Psoas muscle (tissue), 8 donors: ENCODE data around the gene CLDN10. TPM values are rescaled to one million over a fixed set of nuclear protein-coding genes. Genes with fewer than 3 reads are reported as not detected.
A peak's percentile ranks its signal among the peaks of the same experiment; 100 is the strongest.

Experiments
- ATAC-seq, 4 donors: fragments of 200-7000 bp; cut with Tn5 transposase; one replicate each; pipeline ENCODE4 v1.9.1; 2020; ENCODE audit warnings: moderate library complexity in 3 of 4, mild to moderate bottlenecking in 2 of 4
- DNase-seq, 2 donors: peaks; one replicate each; pipeline ENCODE4 v3.0.0-alpha.2; 2020
- H3K27ac ChIP-seq: fragments of 200-600 bp; one replicate; pipeline ENCODE4 v1.8.0; 2022
- H3K27me3 ChIP-seq, 3 donors: fragments of 200-600 bp in 1 of 3; one replicate each; pipeline versions ENCODE4 v1.6.1 to v1.8.0; 2013 to 2022; ENCODE audit warnings: low read length in 2 of 3, mild to moderate bottlenecking in 2 of 3, moderate library complexity in 1 of 3; ENCODE audit not compliant: insufficient read depth in 3 of 3
- H3K36me3 ChIP-seq, 2 donors: fragments of 200-600 bp in 1 of 2; one replicate each; pipeline versions ENCODE4 v1.6.1 to v1.8.0; 2013 to 2022; ENCODE audit warnings: low read depth in 1 of 2, mild to moderate bottlenecking in 1 of 2, moderate library complexity in 1 of 2; ENCODE audit not compliant: insufficient read depth in 1 of 2
- H3K4me1 ChIP-seq: fragments of 200-600 bp; one replicate; pipeline ENCODE4 v1.8.0; 2022
- H3K4me3 ChIP-seq: fragments of 200-600 bp; one replicate; pipeline ENCODE4 v1.8.0; 2022; ENCODE audit warnings: mild to moderate bottlenecking
- H3K9me3 ChIP-seq: fragments of 200-600 bp; one replicate; pipeline ENCODE4 v1.8.0; 2022
- WGBS, 3 donors: extraction: QIAGEN DNeasy Blood & Tissue Kit; methylation state at CpG; one replicate each; pipeline versions ENCODE4 v1.1.6 to v1.1.7; 2013; 5-methylcytosine and 5-hydroxymethylcytosine counted together
- intact Hi-C, 2 donors: fragments of 100-400 bp; cut with DNase I; formaldehyde crosslinking; loops; one replicate each; pipeline versions ENCODE4 v1.11.0 to v1.14.2; 2022
- polyA plus RNA-seq, 3 donors: library from polyadenylated mRNA; stranded (reverse); fragments of 200-250 nt; gene quantifications; one replicate each; pipeline ENCODE4 v1.2.3, GENCODE V29; 2013
- total RNA-seq, 4 donors: library from RNA; stranded (reverse); fragmentation: NEBNext Ultra II Directional in 2 of 4; extraction: Animal tissue kit (Norgen Biotek cat#: 25700) in 2 of 4; gene quantifications; one replicate each; pipeline versions ENCODE4 v1.2.1 to v1.2.4, GENCODE V29; 2021 to 2023
- TF ChIP-seq, protein P1 (sequence below): fragments of 200-600 bp; IDR thresholded peaks from one replicate; pipeline ENCODE4 v1.8.0; 2022; ENCODE audit warnings: antibody characterized with exemption
- donor health status: healthy with polysubstance abuse.
- donor health status: DM: no; HTN: no; CAD: no; lungs with moderate emphysema.
- donor health status: Bipolar disorder and iron deficiency.
- donor health status: healthy.
- donor health status: DM: yes; HTN: yes; CAD: no.
- donor health status: DM: no; HTN: no; CAD: no.
- donor health status: DM: no; HTN: no; CAD: no.
- donor health status: DM: yes; HTN: yes; CAD: no.

CLDN10 gene
- total and polyA plus RNA-seq, 7 donors, result 0.04 to 0.26 (median 0.14) TPM; not detected in 2

- H3K4me3 ChIP-seq, result no peak overlapping the region
- peaks cover 0 to 32% (median 17%) of the 10 kb centered on the region in 3 donors for H3K27me3 ChIP-seq
- intact Hi-C loops, result no loop called here
- WGBS, 3 donors, result 51 to 60% (median 58%) methylated on average over 29 of the region's 29 CpGs
- H3K36me3 ChIP-seq, result no peaks in the 10 kb centered on the region
- no peaks in the 10 kb centered on the region for H3K4me1 ChIP-seq
- H3K9me3 ChIP-seq, result no peaks in the 10 kb centered on the region
- ATAC-seq, result no peak
- no peak overlapping the region for H3K27ac ChIP-seq
- TF ChIP-seq, protein P1, sequence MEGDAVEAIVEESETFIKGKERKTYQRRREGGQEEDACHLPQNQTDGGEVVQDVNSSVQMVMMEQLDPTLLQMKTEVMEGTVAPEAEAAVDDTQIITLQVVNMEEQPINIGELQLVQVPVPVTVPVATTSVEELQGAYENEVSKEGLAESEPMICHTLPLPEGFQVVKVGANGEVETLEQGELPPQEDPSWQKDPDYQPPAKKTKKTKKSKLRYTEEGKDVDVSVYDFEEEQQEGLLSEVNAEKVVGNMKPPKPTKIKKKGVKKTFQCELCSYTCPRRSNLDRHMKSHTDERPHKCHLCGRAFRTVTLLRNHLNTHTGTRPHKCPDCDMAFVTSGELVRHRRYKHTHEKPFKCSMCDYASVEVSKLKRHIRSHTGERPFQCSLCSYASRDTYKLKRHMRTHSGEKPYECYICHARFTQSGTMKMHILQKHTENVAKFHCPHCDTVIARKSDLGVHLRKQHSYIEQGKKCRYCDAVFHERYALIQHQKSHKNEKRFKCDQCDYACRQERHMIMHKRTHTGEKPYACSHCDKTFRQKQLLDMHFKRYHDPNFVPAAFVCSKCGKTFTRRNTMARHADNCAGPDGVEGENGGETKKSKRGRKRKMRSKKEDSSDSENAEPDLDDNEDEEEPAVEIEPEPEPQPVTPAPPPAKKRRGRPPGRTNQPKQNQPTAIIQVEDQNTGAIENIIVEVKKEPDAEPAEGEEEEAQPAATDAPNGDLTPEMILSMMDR, result no peak
- DNase-seq, result no peak
Measured at GRCh38 chr13:95553581-95554385, 1.3 kb downstream of the CLDN10 start.

- intact Hi-C loops, result no loop called here
- TF ChIP-seq, protein P1, result no peak
- Histone ChIP-seq H3K27me3 (peaks cover 0 to 26% (median 9%) of the 10 kb centered on the region in 3 donors), H3K4me1 (no peaks in the 10 kb centered on the region), H3K9me3 (no peaks in the 10 kb centered on the region), H3K36me3 (no peaks in the 10 kb centered on the region), H3K4me3 (no peak overlapping the region), H3K27ac (no peak overlapping the region)
- no peak for DNase-seq
- no peak for ATAC-seq
Measured at GRCh38 chr13:95557013-95557412, 4.5 kb downstream of the CLDN10 start.

- 76 to 81% (median 78%) methylated on average over 6 of the region's 6 CpGs for WGBS, 3 donors
- TF ChIP-seq, protein P1, result no peak
- no peak for ATAC-seq
- Histone ChIP-seq H3K4me1 (no peaks in the 10 kb centered on the region), H3K4me3 (no peak overlapping the region), H3K36me3 (no peaks in the 10 kb centered on the region), H3K27me3 (peaks cover 0 to 6% (median 0%) of the 10 kb centered on the region in 3 donors), H3K27ac (no peak overlapping the region), H3K9me3 (no peaks in the 10 kb centered on the region)
- intact Hi-C loops, result no loop called here
- no peak for DNase-seq
Measured at GRCh38 chr13:95559100-95559499, 6.6 kb downstream of the CLDN10 start.

DNA sequence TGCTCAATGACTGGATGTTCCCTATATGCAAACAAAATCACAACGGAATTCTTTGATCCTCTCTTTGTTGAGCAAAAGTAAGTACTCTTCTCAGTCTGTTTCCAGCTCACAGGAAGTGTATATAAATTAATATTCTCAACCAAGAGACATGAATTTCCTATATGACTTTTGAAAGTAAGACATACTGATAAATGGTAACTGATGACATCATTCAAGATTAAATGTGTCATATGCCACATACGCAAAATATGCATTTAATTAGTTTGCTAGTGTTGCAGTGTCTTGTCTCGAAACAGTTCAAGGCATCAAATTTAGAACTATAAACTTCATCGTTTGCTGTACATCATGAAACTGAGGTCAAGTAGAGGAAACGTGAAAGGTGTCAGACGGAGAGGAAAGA is 7.9 kb downstream of the CLDN10 start:
- 84 to 87% (median 85%) methylated on average over 6 of the region's 6 CpGs for WGBS, 3 donors
- no peaks in the 10 kb centered on the region for H3K9me3 ChIP-seq
- intact Hi-C loops, result no loop called here
- TF ChIP-seq, protein P1, result no peak
- no peaks in the 10 kb centered on the region for H3K4me1 ChIP-seq
- no peaks in the 10 kb centered on the region for H3K27me3 ChIP-seq
- H3K36me3 ChIP-seq, result no peaks in the 10 kb centered on the region
- ATAC-seq (no peak), DNase-seq (no peak)
- no peak overlapping the region for H3K4me3 ChIP-seq
- no peak overlapping the region for H3K27ac ChIP-seq

GRCh38 chr13:95564091-95564490 is 11.6 kb downstream of the CLDN10 start:
- ATAC-seq, result no peak
- H3K9me3 ChIP-seq, result no peaks in the 10 kb centered on the region
- H3K36me3 ChIP-seq, result no peaks in the 10 kb centered on the region
- H3K27me3 ChIP-seq, result no peaks in the 10 kb centered on the region
- no peak overlapping the region for H3K27ac ChIP-seq
- H3K4me1 ChIP-seq, result no peaks in the 10 kb centered on the region
- H3K4me3 ChIP-seq, result no peak overlapping the region
- DNase-seq, result no peak
- 64 to 69% (median 65%) methylated on average over 3 of the region's 3 CpGs for WGBS, 3 donors
- intact Hi-C loops, result no loop called here
- TF ChIP-seq, protein P1, result peak; percentile 20
